GM19099 (cell line): ENCODE measurements around the gene STRN3.

ENCODE experiments used
- POLR2A ChIP-seq: IDR thresholded peaks from 3 replicates; pipeline ENCODE4 v1.6.1; 2011; ENCODE audit warnings: low read depth; ENCODE audit not compliant: insufficient read length; ENCODE audit errors: extremely low read depth

Gene STRN3

DNA sequence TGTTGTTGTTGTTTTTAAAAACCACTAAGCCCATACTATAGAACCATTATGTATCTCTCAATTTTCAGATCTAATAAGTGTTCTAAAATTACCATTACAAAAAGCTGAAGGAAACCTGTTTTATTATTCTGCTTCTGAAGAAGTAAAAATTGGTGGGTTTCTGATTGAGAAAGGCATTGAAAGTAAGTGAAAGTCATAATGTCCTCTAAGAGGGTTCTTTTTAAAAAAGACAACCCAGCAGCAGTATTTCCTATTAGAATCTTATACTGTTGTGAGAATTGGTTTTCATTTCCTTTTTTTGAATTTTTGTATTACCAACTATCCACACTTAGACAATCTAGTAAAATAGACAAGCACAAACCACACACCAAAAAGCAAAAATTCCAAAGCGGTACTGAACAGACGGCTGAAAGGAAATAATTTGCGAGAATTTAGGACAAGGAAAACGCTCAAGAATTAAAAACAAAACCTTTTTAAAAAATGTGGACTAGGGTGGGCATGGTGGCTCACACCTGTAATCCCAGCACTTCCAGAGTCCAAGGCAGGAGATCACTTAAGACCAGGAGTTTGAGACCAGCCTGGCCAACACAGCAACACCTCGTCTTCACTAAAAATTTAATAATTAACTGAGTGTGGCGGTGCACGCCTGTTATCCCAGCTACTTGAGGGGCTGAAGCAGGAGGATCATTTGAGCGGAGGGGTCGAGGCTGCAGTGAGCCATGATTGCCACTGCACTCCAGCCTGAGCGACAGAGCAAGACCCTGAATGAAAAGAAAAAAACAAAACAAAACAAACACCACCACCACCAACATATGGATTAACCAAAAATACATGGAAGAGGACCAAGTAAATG, 67.4 kb downstream of the STRN3 start:
- no peak for TF ChIP-seq POLR2A

DNA sequence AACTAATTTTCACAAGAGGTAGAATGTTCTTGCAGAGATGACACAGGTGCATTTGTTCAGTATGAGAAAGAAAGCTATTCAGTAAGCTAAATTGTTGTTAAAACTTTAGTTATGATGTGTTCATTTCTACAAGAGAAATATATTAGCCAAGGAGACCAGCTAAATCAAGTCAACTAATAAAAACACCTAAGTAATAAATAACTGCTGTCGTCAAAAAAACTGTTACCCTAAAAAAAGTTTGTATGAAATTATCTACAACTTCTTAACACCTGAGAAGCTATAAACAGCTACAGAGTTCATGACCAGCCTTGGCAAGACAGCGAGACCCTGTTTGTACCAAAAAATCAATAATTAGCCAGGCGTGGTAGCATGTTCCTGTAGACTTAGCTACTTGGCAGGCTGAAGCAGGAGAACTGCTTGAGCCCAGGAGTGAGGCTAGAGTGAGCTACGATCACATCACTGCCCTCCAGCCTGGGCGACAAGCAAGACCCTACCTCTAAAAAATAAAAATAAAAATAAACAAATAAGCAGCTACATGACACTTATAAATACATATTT, 68.3 kb downstream of the STRN3 start:
- no peak for TF ChIP-seq POLR2A

DNA sequence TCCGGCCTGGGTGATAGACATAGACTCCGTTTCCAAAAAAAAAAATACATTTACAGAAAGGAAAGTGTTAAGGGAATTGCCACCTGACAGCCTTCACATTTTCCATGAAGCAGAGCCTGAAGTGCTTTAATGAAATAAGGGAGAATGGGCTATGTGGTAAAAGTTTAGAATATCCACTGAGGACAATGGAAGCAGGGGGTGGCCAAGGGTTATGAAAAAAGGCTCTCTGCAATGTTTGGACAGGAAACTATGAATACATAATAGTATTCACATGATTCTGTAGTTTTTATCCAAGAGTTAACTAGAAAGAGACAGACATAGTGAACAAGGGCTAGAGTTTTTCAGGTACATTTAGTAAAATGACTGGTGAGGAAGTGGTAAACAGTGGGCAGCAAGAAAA, 76.5 kb downstream of the STRN3 start:
- TF ChIP-seq POLR2A = no peak

DNA sequence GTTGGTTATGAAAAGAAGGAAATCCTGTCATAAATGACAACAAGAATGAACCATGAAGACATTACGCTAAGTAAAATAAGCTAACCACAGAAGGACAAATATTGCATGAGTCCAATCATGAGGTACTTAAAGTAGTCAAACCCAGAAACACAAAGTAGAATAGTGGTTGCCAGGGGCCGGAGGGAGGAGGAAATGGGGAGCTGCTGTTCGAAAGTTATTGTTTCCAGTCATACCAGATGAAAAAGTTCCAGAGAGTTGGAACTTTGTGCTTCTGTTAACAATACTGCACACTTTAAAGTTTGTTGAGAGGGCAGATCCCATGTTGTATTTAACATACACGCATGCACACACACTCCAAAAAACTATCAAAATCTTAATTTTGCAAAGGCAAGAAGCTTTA, 82.5 kb downstream of the STRN3 start:
- no peak for TF ChIP-seq POLR2A

DNA sequence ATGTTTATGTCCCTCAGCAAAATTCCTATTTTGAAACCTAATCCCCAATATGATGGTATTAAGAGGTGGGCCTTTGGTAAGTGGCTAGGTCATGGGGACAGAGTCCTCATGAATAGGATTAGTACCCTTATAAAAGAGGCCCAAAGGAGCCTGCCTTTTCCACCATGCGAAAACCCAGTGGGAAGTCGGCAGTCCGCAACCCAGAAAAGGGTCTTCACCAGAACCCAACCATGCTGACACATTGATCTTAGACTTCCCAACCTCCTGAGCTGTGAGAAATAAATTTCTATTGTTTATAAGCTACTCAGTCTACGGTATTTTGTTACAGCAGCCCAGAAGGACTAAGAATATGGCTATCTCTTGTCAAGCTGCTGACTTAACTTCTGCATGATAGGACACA, 85.3 kb downstream of the STRN3 start:
- TF ChIP-seq POLR2A = no peak

DNA sequence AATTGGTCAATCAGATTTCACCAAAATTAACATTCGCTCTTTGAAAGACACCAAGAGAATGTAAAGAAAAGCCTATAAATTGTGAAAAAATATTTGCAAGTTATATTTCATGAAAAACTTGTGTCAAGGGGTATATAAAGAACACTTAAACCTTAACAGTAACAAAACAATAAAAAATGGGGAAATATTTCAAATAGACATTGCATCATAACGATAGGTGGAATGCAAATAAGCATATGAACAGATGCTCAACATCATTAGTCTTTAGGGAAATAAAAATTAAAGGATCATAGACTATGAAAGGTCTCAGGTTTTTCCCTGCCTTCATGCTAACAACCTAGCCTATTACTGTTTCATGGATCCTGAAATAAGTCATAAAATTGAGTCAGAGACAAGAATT, 87.6 kb downstream of the STRN3 start:
- TF ChIP-seq POLR2A = no peak

DNA sequence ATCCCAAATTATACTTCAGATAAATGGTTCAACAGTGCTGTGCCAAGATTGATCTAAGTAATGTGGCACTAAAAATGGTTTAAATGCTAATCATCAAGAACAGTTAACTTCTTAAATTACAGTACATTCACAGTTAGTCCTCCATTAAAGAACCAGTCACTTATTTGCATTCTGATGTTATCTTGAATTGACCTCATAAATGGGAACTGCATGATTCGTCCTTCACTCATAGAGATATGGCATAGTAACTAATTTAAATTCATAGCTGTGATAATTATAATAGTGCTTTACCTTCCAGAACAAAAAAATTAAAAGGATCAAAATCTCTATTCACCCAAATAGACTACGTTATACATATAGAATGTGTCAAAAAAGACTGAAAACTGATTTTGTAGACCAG, 90.7 kb downstream of the STRN3 start:
- TF ChIP-seq POLR2A = no peak

DNA sequence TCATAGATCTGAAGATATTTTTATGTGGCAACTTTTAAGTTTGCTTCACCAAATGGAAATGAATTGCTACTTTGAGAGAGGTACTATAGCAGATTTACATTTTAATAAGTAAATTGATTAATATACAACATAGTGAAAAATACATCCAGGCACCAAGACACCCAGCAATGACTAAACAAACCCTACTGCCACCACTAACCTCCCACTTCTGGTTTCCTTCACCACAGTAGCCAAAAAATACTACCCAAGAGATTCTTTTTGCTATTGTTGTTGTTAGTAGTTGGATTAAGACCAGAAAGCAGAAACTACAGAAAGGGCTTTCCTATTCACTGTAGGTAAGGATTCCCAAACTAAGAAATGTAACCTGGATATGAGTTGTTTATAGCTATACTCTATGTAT, 97.7 kb downstream of the STRN3 start:
- no peak for TF ChIP-seq POLR2A

DNA sequence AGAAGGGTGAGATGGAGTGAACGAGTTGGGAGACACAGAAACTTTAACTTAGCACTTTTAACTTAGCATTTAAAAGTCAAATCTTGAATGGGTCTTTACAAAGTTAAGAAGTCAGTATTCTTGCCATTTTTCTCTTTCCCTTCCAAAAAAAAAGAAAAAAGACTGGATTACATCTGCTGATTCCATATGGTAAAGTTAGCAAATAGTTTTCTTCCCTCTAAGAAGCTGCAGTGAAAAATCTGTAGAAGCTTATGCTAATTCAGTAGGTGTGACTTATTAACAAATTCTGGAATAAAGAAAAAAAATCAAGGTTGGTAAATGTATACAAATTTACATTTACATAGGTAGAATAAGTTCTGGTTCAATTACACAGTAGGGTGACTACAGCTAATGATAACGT, 100.9 kb downstream of the STRN3 start:
- TF ChIP-seq POLR2A = no peak

DNA sequence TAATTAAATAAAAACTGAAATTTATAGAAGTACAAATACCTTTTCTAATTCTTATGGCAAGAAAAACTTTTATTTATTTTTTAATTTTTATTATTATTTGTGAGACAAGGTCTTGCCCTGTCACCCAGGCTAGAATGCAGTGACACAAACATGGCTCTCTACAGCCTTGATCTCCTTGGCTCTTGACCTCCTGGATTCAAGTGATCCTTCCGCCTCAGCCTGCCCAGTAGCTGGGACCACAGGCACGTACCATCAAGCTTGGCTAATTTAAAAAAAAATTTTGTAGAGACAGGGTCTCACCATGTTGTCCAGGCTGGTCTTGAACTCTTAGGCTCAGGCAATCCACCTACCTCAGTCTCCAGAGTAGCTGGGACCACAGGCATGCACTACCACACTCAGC, 104.4 kb downstream of the STRN3 start:
- TF ChIP-seq POLR2A = no peak

DNA sequence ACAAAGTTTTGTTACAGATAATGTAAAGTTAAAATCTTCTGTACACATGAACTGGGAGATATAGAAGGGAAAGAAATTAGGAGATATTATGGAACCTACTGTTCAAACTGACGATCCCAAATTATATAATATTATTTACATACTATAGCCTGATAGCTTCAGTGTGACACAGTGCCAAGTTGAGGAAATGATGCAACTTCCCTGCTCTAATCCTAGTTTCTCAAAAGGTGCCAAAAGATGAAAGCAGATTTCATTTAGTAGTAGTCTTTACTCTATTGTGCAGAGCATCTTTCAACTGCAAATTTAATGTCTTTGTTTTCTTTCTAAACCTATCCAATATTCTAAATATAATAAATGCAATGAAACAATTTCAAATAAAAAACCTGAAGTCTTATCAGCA, 104.9 kb downstream of the STRN3 start:
- no peak for TF ChIP-seq POLR2A

DNA sequence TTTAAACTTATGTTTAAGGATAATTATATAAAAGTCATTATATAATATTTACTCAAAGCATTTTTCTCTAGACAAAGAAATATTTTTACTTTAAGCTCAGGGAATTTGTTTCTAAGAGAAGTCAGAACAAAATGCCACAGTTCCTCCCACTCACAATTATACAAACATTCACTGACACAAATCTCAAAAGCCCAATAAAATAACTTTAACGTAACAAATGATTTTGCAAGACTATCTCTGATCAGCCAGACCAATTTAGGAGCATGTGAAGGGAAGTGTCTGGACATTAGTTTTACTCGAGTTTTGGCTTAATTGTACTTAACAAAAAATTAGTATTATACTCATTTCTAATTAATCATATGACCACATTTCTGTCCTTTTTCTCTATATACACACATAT, 110.6 kb downstream of the STRN3 start:
- no peak for TF ChIP-seq POLR2A

DNA sequence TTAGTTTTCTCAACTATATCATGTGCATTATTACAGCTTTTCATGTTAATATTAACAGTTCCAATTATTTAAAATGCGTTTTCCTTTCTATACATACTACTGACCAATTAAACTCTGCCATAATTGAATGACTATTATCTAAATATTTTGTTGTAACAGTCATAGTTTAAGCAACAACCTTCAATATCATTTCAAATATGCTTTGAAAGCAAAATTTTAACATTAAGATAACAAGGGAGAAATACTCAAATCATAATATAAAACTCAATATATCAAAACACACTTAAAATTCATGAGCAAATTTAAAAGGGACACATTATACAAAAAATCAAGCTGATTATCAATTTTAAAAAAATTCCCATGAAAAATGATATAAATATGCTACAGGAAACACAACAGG, 111.4 kb downstream of the STRN3 start:
- no peak for TF ChIP-seq POLR2A

DNA sequence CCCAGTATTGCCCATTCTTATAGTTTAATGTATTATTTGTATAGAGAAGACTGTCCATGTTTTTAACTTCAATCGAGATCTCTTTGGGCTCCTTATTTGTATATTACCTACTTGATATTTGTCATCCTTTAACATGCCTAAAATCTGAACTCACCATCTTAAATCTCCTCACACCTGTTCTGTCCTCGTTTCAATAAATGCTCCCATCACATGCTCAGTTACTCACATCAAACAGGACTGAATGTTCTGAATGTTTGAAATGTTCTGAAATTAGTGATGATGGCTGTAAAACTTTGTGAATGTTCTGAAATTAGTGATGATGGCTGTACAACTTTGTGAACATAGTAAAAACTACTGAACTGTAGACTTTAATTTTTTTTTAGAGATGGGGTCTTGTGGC, 117.4 kb downstream of the STRN3 start:
- TF ChIP-seq POLR2A = no peak

DNA sequence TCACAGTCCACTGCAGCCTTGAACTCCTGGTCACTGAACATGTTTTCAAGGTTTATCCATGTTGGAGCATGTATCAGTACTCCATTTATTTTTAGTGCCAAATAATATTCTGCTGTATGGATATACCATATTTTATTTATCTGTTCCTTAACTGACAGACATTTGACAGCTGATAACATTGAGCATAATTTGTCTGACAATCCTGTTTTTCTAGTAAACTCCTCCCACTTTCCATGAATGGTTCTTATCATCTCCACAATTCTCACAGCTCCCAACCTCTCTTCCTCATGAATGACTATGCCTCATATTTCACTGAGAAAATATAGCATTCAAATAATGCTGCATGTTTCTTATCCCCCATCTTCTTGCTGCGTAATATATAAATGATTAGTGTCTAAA, 118.5 kb downstream of the STRN3 start:
- TF ChIP-seq POLR2A = no peak

DNA sequence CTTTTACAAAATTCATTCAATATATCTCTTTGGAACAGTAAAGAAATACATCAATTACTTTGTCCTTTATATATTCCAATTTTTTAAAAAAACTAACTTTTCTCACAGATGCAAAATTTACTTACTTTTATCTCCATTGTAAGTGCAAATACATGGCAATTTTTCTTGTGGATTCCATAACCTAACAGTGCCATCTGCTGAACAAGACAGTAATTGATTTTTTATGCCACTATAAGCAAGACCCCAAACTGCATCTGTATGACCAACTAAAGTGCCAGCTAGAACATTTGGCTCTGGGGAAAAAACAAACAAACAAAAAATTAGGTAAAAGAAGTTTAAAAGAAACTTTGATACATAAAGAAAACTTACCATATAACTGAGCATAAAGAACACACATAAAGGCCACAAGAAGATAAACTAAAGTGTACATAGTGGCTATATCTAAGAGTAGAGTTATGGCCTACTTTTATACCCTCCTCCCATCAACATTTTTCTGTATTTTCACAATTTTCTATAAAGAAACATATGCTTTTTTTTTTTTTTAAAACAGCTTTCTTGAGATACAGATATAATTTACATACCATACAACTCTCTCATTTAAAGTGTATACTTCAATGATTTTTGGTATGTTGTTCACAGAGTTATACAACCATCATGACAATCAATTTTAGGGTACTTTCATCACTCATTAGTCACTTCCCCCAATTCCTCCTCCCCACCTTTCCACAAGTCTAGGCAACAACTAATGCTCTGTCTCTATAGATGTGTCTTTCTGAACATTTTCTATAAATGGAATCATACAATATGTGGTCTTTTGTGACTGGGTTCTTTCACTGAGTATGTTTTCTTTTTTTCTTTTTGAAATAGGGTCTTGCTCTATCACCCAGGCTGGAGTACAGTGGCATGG, 119.2 kb downstream of the STRN3 start:
- no peak for TF ChIP-seq POLR2A
